Measurements from ENCODE around the gene ENTHD1. TPM values are rescaled to one million over a fixed set of nuclear protein-coding genes. Genes with fewer than 3 reads are reported as not detected.
A peak's percentile ranks its signal among the peaks of the same experiment; 100 is the strongest.

Gene ENTHD1
- total RNA-seq, 1 experiment from 2014 or later: not detected

DNA sequence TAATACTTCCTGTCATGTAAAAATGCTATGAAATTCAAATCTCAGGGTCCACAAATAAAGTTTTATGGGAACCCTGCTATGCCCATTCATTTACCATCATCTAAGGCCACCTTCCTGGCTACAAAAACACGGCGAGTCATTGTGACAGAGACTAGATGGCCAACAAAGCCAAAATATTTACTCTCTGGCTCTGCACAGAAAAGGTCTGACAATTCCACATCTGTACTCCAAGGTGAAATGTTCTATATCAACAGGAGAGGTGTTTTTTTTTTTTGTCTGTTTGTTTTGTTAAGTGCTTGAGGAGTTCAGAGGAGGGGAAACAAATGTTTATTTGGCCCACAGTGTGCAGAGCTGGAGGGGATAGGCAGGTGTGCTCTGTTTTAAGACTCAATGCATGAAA lies 48.0 kb upstream of the ENTHD1 start:
- H4K91ac ChIP-seq (ENCODE audit: insufficient read length, low read depth, low read length): no peak overlapping the region
- H3K14ac ChIP-seq (ENCODE audit: insufficient read depth, low read length): no peak overlapping the region
- TF ChIP-seq, protein P1, sequence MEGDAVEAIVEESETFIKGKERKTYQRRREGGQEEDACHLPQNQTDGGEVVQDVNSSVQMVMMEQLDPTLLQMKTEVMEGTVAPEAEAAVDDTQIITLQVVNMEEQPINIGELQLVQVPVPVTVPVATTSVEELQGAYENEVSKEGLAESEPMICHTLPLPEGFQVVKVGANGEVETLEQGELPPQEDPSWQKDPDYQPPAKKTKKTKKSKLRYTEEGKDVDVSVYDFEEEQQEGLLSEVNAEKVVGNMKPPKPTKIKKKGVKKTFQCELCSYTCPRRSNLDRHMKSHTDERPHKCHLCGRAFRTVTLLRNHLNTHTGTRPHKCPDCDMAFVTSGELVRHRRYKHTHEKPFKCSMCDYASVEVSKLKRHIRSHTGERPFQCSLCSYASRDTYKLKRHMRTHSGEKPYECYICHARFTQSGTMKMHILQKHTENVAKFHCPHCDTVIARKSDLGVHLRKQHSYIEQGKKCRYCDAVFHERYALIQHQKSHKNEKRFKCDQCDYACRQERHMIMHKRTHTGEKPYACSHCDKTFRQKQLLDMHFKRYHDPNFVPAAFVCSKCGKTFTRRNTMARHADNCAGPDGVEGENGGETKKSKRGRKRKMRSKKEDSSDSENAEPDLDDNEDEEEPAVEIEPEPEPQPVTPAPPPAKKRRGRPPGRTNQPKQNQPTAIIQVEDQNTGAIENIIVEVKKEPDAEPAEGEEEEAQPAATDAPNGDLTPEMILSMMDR (conservative IDR thresholded peaks at IDR 0.05): no peak
- H3K9me3 ChIP-seq (ENCODE audit: control insufficient read depth, low read depth, low read length): no peaks in the 10 kb centered on the region
- Mint-ChIP-seq H3K27ac (peak overlapping the region in 2 of 3 experiments; percentile 6 to 53; a peak in 4 of 7 replicates), H3K9me3 (no peaks in the 10 kb centered on the region), H3K4me1 (peaks cover 48 to 68% of the 10 kb centered on the region in 2 experiments), H3K27me3 (ENCODE audit: low read depth) (no peaks in the 10 kb centered on the region), H3K4me3 (no peak overlapping the region), H3K36me3 (ENCODE audit: insufficient read depth in 1 of 3, low read depth in 3 of 3) (no peaks in the 10 kb centered on the region)
- H3K27ac ChIP-seq (ENCODE audit: insufficient read length, low read depth, low read length): no peak overlapping the region
- no peak overlapping the region for H3T11ph ChIP-seq (ENCODE audit: low read length)
- DNase-seq: no peak
- no peak overlapping the region for H2BK20ac ChIP-seq (ENCODE audit: low read depth, low read length, poor library complexity, severe bottlenecking)
- H3K27me3 ChIP-seq (ENCODE audit: insufficient read depth, low read length): no peaks in the 10 kb centered on the region
- no peaks in the 10 kb centered on the region for H3K79me2 ChIP-seq (ENCODE audit: insufficient read depth, low read length)
- no peak overlapping the region for H3K18ac ChIP-seq (ENCODE audit: insufficient read length, low read depth, low read length)
- no peak overlapping the region for H3K4ac ChIP-seq (ENCODE audit: low read depth, low read length)
- no peaks in the 10 kb centered on the region for H3K79me1 ChIP-seq (ENCODE audit: insufficient read depth, low read depth, low read length, poor library complexity, severe bottlenecking)
- H3K9ac ChIP-seq (ENCODE audit: extremely low read depth, insufficient read length, low read length): no peak overlapping the region
- H3K23me2 ChIP-seq (ENCODE audit: insufficient read length, low read depth, low read length, poor library complexity, severe bottlenecking): no peaks in the 10 kb centered on the region
- no peak overlapping the region for H2BK15ac ChIP-seq (ENCODE audit: low read depth, low read length)
- H4K5ac ChIP-seq (ENCODE audit: insufficient read length, low read depth, low read length): no peak overlapping the region
- no peak overlapping the region for H2BK120ac ChIP-seq (ENCODE audit: low read depth, low read length, poor library complexity, severe bottlenecking)
- no peak overlapping the region for H2BK5ac ChIP-seq (ENCODE audit: insufficient read length, low read length)
- no peak overlapping the region for H3K56ac ChIP-seq (ENCODE audit: insufficient read length, low read depth, low read length)
- WGBS (ENCODE audit: extremely low coverage, insufficient read length, low lambda C conversion rate): no CpG with 5 or more reads among the region's 2 CpGs
- H4K20me1 ChIP-seq (ENCODE audit: control insufficient read depth, insufficient read depth, insufficient read length): no peaks in the 10 kb centered on the region
- no peak overlapping the region for H3K4me2 ChIP-seq (ENCODE audit: insufficient read depth, insufficient read length, low read length)
- peaks cover 15% of the 10 kb centered on the region for H3K4me1 ChIP-seq (ENCODE audit: insufficient read depth, low read length)
- H4K8ac ChIP-seq (replicated peaks; ENCODE audit: insufficient read length, low read depth, low read length): no peak overlapping the region
- no peak overlapping the region for H2AK5ac ChIP-seq (ENCODE audit: insufficient read length, low read length)
- no peak overlapping the region for H3K23ac ChIP-seq (ENCODE audit: insufficient read length, low read depth, low read length)
- no peak overlapping the region for H2BK12ac ChIP-seq (ENCODE audit: insufficient read length, low read depth, low read length)
- no peak overlapping the region for H2AFZ ChIP-seq (ENCODE audit: low read length)
